ENCODE measurements around the gene GDF10.
A peak's percentile ranks its signal among the peaks of the same experiment; 100 is the strongest.

GDF10 gene

DNA sequence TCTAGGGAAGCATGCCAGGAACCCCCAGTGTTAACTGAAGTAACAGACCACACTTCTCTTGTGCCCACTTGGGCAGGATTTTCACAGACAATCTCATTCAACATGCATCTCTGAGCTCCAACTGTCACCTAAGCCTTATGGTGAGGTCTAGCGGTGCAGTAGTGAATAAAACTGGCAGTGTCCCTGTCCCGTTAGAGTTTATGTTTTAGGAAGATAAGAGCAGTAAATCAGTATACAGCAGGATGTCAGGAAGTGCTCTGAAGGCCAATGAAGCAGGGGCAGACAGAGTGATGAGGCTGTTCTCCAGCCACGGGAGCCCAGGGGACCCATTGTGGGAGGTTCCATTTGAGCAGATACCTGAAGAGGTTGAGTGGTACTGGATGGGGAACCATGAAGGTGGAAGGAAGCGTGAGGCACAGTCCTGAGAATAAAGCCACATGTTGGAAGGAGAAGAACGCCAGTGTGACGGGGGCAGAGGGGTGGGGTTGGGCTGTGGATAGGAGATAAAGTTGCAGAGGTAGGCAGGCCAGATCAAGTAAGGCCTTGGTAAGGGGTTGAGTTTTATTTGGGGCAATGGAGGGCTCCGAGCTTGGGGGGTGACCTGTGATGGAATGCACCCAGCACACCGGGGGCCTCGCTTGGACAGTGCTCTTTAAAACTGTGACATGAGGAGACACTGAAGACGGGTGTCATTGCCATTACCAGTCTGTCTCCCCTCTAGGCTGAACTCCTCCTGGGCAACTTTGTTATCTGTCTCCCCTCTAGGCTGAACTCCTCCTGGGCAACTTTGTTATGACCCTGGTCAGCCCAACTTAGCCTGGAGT, 6.6 kb downstream of the GDF10 start:
- Histone ChIP-seq H3K23ac (ENCODE audit: low read depth, low read length, poor library complexity) (no peak overlapping the region), H3K27me3 (ENCODE audit: control insufficient read depth in 3 of 3, insufficient read depth in 3 of 3, low read depth in 1 of 3, low read length in 3 of 3) (peaks cover 0 to 11% (median 0%) of the 10 kb centered on the region in 3 experiments), H2BK15ac (ENCODE audit: low read length) (no peak overlapping the region), H3K4ac (ENCODE audit: low read length) (no peak overlapping the region), H2AK5ac (ENCODE audit: low read depth, low read length) (no peak overlapping the region), H3K4me1 (ENCODE audit: control insufficient read depth in 2 of 2, insufficient read depth in 1 of 2, low read depth in 1 of 2, low read length in 2 of 2) (peaks cover 3 to 4% of the 10 kb centered on the region in 2 donors), H3K4me2 (ENCODE audit: insufficient read depth, low read length, poor library complexity, severe bottlenecking) (no peak overlapping the region), H3K9ac (ENCODE audit: low read depth, low read length, poor library complexity) (no peak overlapping the region), H3K27ac (replicated peaks; ENCODE audit: low read length) (no peak overlapping the region), H2BK5ac (ENCODE audit: low read length) (no peak overlapping the region), H3K36me3 (replicated peaks in 1 of 2; ENCODE audit: control insufficient read depth in 2 of 2, insufficient read depth in 2 of 2, low read length in 2 of 2) (no peaks in the 10 kb centered on the region), H2AFZ (ENCODE audit: low read length) (no peak overlapping the region), H3K79me1 (ENCODE audit: low read depth, low read length) (no peaks in the 10 kb centered on the region), H3K4me3 (ENCODE audit: low read length in 2 of 2) (no peak overlapping the region), H2BK12ac (ENCODE audit: low read length) (no peak overlapping the region), H4K91ac (ENCODE audit: low read depth, low read length, poor library complexity) (no peak overlapping the region), H3K14ac (ENCODE audit: low read length) (no peak overlapping the region), H2BK120ac (ENCODE audit: low read depth, low read length) (no peak overlapping the region), H3K9me3 (replicated peaks in 1 of 2; ENCODE audit: control insufficient read depth in 2 of 2, insufficient read depth in 1 of 2, low read depth in 1 of 2, low read length in 2 of 2) (no peaks in the 10 kb centered on the region), H3K18ac (ENCODE audit: low read length) (no peak overlapping the region), H4K8ac (ENCODE audit: low read depth, low read length) (no peak overlapping the region)
- no CpG with 5 or more reads among the region's 10 CpGs for WGBS, 2 donors (ENCODE audit: extremely low coverage in 2 of 2, insufficient read length in 2 of 2, insufficient replicate concordance in 1 of 2)
- no peak for DNase-seq (ENCODE audit: low spot score)

DNA sequence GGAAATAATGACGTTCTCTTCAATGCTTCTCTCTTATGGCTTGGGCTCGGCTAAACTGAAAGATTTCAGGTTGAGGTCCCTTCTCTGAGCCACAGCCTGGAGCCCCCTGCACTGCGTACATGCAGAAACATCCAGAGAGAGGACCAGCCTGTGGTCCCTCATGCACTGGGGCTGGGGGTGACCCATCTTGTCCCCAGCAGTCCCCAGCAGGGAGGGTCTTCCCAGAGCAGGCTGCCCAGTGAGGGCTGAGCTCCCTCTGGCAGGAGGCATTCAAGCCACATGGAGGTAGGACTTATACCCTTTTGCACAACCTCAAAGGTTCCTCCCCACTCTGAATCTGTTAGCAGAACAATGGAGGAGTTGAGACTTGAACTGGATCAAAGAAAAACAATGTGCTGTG, 7.4 kb downstream of the GDF10 start:
- no peak overlapping the region for H3K4me3 ChIP-seq (ENCODE audit: low read length in 2 of 2)

DNA sequence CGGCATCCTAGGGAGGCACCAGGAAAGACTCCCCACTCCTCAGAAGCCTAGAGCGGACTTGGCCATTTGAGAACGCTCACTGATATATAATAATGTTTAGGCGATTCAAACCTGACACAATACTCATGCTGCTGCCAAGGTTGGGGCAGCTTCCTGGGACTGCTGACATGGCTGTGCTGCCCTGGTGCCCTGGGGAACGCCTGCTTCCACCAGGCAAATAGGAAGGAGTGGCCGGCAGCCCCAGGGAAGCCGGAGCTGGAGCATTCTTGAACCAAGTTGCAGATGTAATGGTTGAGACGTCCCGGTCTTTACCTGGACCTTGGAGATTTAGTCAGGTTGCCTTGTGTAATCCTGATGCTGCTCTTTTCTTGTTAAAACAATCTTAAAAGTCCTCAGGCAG, 8.8 kb downstream of the GDF10 start:
- no peak overlapping the region for H3K4me2 ChIP-seq (ENCODE audit: insufficient read depth, low read length, poor library complexity, severe bottlenecking)
- H4K8ac ChIP-seq (ENCODE audit: low read depth, low read length) = no peak overlapping the region
- no peak overlapping the region for H2BK12ac ChIP-seq (ENCODE audit: low read length)
- peak overlapping the region; percentile 42 for H3K18ac ChIP-seq (ENCODE audit: low read length)
- no peaks in the 10 kb centered on the region for H3K36me3 ChIP-seq (replicated peaks in 1 of 2; ENCODE audit: control insufficient read depth in 2 of 2, insufficient read depth in 2 of 2, low read length in 2 of 2)
- no peak overlapping the region for H2BK5ac ChIP-seq (ENCODE audit: low read length)
- no peak overlapping the region for H3K9ac ChIP-seq (ENCODE audit: low read depth, low read length, poor library complexity)
- no peak overlapping the region for H3K27ac ChIP-seq (replicated peaks; ENCODE audit: low read length)
- H2AK5ac ChIP-seq (ENCODE audit: low read depth, low read length) = no peak overlapping the region
- no peak overlapping the region for H2BK15ac ChIP-seq (ENCODE audit: low read length)
- DNase-seq (ENCODE audit: low spot score) = no peak
- H3K4me3 ChIP-seq (ENCODE audit: low read length in 2 of 2) = no peak overlapping the region
- no peaks in the 10 kb centered on the region for H3K27me3 ChIP-seq (ENCODE audit: control insufficient read depth in 3 of 3, insufficient read depth in 3 of 3, low read depth in 1 of 3, low read length in 3 of 3)
- H3K4ac ChIP-seq (ENCODE audit: low read length) = no peak overlapping the region
- H4K91ac ChIP-seq (ENCODE audit: low read depth, low read length, poor library complexity) = no peak overlapping the region
- no CpG with 5 or more reads among the region's 9 CpGs for WGBS, 2 donors (ENCODE audit: extremely low coverage in 2 of 2, insufficient read length in 2 of 2, insufficient replicate concordance in 1 of 2)
- H3K9me3 ChIP-seq (replicated peaks in 1 of 2; ENCODE audit: control insufficient read depth in 2 of 2, insufficient read depth in 1 of 2, low read depth in 1 of 2, low read length in 2 of 2) = no peaks in the 10 kb centered on the region
- no peak overlapping the region for H3K23ac ChIP-seq (ENCODE audit: low read depth, low read length, poor library complexity)
- H2AFZ ChIP-seq (ENCODE audit: low read length) = no peak overlapping the region
- no peak overlapping the region for H3K14ac ChIP-seq (ENCODE audit: low read length)
- peaks cover 3 to 4% of the 10 kb centered on the region in 2 donors for H3K4me1 ChIP-seq (ENCODE audit: control insufficient read depth in 2 of 2, insufficient read depth in 1 of 2, low read depth in 1 of 2, low read length in 2 of 2)
- H2BK120ac ChIP-seq (ENCODE audit: low read depth, low read length) = no peak overlapping the region
- H3K79me1 ChIP-seq (ENCODE audit: low read depth, low read length) = no peaks in the 10 kb centered on the region

More for the DNA sequence above, 7.4 kb downstream of the GDF10 start:
- no peak for DNase-seq (ENCODE audit: low spot score)
- no peak overlapping the region for H2AK5ac ChIP-seq (ENCODE audit: low read depth, low read length)
- no peak overlapping the region for H4K91ac ChIP-seq (ENCODE audit: low read depth, low read length, poor library complexity)
- H3K27me3 ChIP-seq (ENCODE audit: control insufficient read depth in 3 of 3, insufficient read depth in 3 of 3, low read depth in 1 of 3, low read length in 3 of 3) = peaks cover 0 to 5% (median 0%) of the 10 kb centered on the region in 3 experiments
- H3K79me1 ChIP-seq (ENCODE audit: low read depth, low read length) = no peaks in the 10 kb centered on the region
- no peak overlapping the region for H3K14ac ChIP-seq (ENCODE audit: low read length)
- no CpG with 5 or more reads among the region's 3 CpGs for WGBS, 2 donors (ENCODE audit: extremely low coverage in 2 of 2, insufficient read length in 2 of 2, insufficient replicate concordance in 1 of 2)
- no peak overlapping the region for H2AFZ ChIP-seq (ENCODE audit: low read length)
- H3K4me2 ChIP-seq (ENCODE audit: insufficient read depth, low read length, poor library complexity, severe bottlenecking) = no peak overlapping the region
- H4K8ac ChIP-seq (ENCODE audit: low read depth, low read length) = no peak overlapping the region
- no peak overlapping the region for H2BK12ac ChIP-seq (ENCODE audit: low read length)
- peak overlapping the region; percentile 76 for H3K18ac ChIP-seq (ENCODE audit: low read length)
- H3K4ac ChIP-seq (ENCODE audit: low read length) = no peak overlapping the region
- no peak overlapping the region for H3K27ac ChIP-seq (replicated peaks; ENCODE audit: low read length)
- H2BK5ac ChIP-seq (ENCODE audit: low read length) = no peak overlapping the region
- peaks cover 3 to 4% of the 10 kb centered on the region in 2 donors for H3K4me1 ChIP-seq (ENCODE audit: control insufficient read depth in 2 of 2, insufficient read depth in 1 of 2, low read depth in 1 of 2, low read length in 2 of 2)
- no peak overlapping the region for H2BK15ac ChIP-seq (ENCODE audit: low read length)
- H3K36me3 ChIP-seq (replicated peaks in 1 of 2; ENCODE audit: control insufficient read depth in 2 of 2, insufficient read depth in 2 of 2, low read length in 2 of 2) = no peaks in the 10 kb centered on the region
- H3K9me3 ChIP-seq (replicated peaks in 1 of 2; ENCODE audit: control insufficient read depth in 2 of 2, insufficient read depth in 1 of 2, low read depth in 1 of 2, low read length in 2 of 2) = no peaks in the 10 kb centered on the region
- H3K9ac ChIP-seq (ENCODE audit: low read depth, low read length, poor library complexity) = no peak overlapping the region
- H3K23ac ChIP-seq (ENCODE audit: low read depth, low read length, poor library complexity) = no peak overlapping the region
- no peak overlapping the region for H2BK120ac ChIP-seq (ENCODE audit: low read depth, low read length)

DNA sequence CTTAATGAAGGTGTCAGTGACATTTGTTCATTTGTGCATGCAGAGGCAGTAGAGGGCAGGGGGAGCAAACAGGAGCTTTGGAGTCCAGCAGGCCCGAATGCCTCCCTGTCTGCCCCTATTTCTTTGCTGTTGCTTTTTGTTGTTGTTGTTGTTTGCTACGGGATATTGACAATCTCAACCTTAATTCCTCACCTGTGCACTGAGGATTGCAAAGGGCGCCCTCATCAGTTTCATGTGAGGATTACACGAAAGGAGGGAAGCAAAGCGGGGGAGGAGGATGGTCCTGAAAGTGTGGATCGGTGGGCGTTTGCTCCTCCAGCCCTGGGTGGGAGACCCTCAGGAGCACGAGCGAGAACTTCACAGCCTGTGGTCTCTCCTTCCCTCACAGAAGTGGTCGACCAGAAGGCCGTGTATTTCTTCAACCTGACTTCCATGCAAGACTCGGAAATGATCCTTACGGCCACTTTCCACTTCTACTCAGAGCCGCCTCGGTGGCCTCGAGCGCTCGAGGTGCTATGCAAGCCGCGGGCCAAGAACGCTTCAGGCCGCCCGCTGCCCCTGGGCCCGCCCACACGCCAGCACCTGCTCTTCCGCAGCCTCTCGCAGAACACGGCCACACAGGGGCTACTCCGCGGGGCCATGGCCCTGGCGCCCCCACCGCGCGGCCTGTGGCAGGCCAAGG, 9.6 kb downstream of the GDF10 start:
- Histone ChIP-seq H2BK15ac (ENCODE audit: low read length) (no peak overlapping the region), H3K18ac (ENCODE audit: low read length) (peak overlapping the region; percentile 11), H2BK12ac (ENCODE audit: low read length) (no peak overlapping the region), H2BK5ac (ENCODE audit: low read length) (no peak overlapping the region), H3K23ac (ENCODE audit: low read depth, low read length, poor library complexity) (no peak overlapping the region), H2BK120ac (ENCODE audit: low read depth, low read length) (no peak overlapping the region), H3K27ac (replicated peaks; ENCODE audit: low read length) (no peak overlapping the region), H3K79me1 (ENCODE audit: low read depth, low read length) (no peaks in the 10 kb centered on the region), H2AFZ (ENCODE audit: low read length) (no peak overlapping the region), H3K4me1 (ENCODE audit: control insufficient read depth in 2 of 2, insufficient read depth in 1 of 2, low read depth in 1 of 2, low read length in 2 of 2) (peaks cover 3 to 4% of the 10 kb centered on the region in 2 donors), H3K14ac (ENCODE audit: low read length) (no peak overlapping the region), H3K36me3 (replicated peaks in 1 of 2; ENCODE audit: control insufficient read depth in 2 of 2, insufficient read depth in 2 of 2, low read length in 2 of 2) (no peaks in the 10 kb centered on the region), H4K8ac (ENCODE audit: low read depth, low read length) (no peak overlapping the region), H3K27me3 (ENCODE audit: control insufficient read depth in 3 of 3, insufficient read depth in 3 of 3, low read depth in 1 of 3, low read length in 3 of 3) (no peaks in the 10 kb centered on the region), H3K9me3 (replicated peaks in 1 of 2; ENCODE audit: control insufficient read depth in 2 of 2, insufficient read depth in 1 of 2, low read depth in 1 of 2, low read length in 2 of 2) (no peaks in the 10 kb centered on the region), H2AK5ac (ENCODE audit: low read depth, low read length) (peak overlapping the region; percentile 61), H4K91ac (ENCODE audit: low read depth, low read length, poor library complexity) (no peak overlapping the region), H3K9ac (ENCODE audit: low read depth, low read length, poor library complexity) (no peak overlapping the region), H3K4ac (ENCODE audit: low read length) (no peak overlapping the region), H3K4me3 (ENCODE audit: low read length in 2 of 2) (no peak overlapping the region), H3K4me2 (ENCODE audit: insufficient read depth, low read length, poor library complexity, severe bottlenecking) (no peak overlapping the region)
- no peak for DNase-seq (ENCODE audit: low spot score)
- no CpG with 5 or more reads among the region's 34 CpGs for WGBS, 2 donors (ENCODE audit: extremely low coverage in 2 of 2, insufficient read length in 2 of 2, insufficient replicate concordance in 1 of 2)

All from neuronal stem cell (in vitro differentiated cells).